Psoas muscle (tissue), 8 donors: ENCODE measurements around the gene PHF1. TPM values are rescaled to one million over a fixed set of nuclear protein-coding genes. Genes with fewer than 3 reads are reported as not detected.

Experiments used
- ATAC-seq, 4 donors: fragments of 200-7000 bp; cut with Tn5 transposase; one replicate each; pipeline ENCODE4 v1.9.1; 2020; ENCODE audit warnings: moderate library complexity in 3 of 4, mild to moderate bottlenecking in 2 of 4
- DNase-seq, 2 donors: peaks; one replicate each; pipeline ENCODE4 v3.0.0-alpha.2; 2020
- H3K27ac ChIP-seq: fragments of 200-600 bp; one replicate; pipeline ENCODE4 v1.8.0; 2022
- H3K27me3 ChIP-seq, 3 donors: fragments of 200-600 bp in 1 of 3; one replicate each; pipeline versions ENCODE4 v1.6.1 to v1.8.0; 2013 to 2022; ENCODE audit warnings: low read length in 2 of 3, mild to moderate bottlenecking in 2 of 3, moderate library complexity in 1 of 3; ENCODE audit not compliant: insufficient read depth in 3 of 3
- H3K36me3 ChIP-seq, 2 donors: fragments of 200-600 bp in 1 of 2; one replicate each; pipeline versions ENCODE4 v1.6.1 to v1.8.0; 2013 to 2022; ENCODE audit warnings: low read depth in 1 of 2, mild to moderate bottlenecking in 1 of 2, moderate library complexity in 1 of 2; ENCODE audit not compliant: insufficient read depth in 1 of 2
- H3K4me1 ChIP-seq: fragments of 200-600 bp; one replicate; pipeline ENCODE4 v1.8.0; 2022
- H3K4me3 ChIP-seq: fragments of 200-600 bp; one replicate; pipeline ENCODE4 v1.8.0; 2022; ENCODE audit warnings: mild to moderate bottlenecking
- H3K9me3 ChIP-seq: fragments of 200-600 bp; one replicate; pipeline ENCODE4 v1.8.0; 2022
- CTCF ChIP-seq: fragments of 200-600 bp; IDR thresholded peaks from one replicate; pipeline ENCODE4 v1.8.0; 2022; ENCODE audit warnings: antibody characterized with exemption
- WGBS, 3 donors: extraction: QIAGEN DNeasy Blood & Tissue Kit; methylation state at CpG; one replicate each; pipeline versions ENCODE4 v1.1.6 to v1.1.7; 2013; 5-methylcytosine and 5-hydroxymethylcytosine counted together
- intact Hi-C, 2 donors: fragments of 100-400 bp; cut with DNase I; formaldehyde crosslinking; loops; one replicate each; pipeline versions ENCODE4 v1.11.0 to v1.14.2; 2022
- polyA plus RNA-seq, 3 donors: library from polyadenylated mRNA; stranded (reverse); fragments of 200-250 nt; gene quantifications; one replicate each; pipeline ENCODE4 v1.2.3, GENCODE V29; 2013
- total RNA-seq, 4 donors: library from RNA; stranded (reverse); fragmentation: NEBNext Ultra II Directional in 2 of 4; extraction: Animal tissue kit (Norgen Biotek cat#: 25700) in 2 of 4; gene quantifications; one replicate each; pipeline versions ENCODE4 v1.2.1 to v1.2.4, GENCODE V29; 2021 to 2023
- donor health status: healthy with polysubstance abuse.
- donor health status: DM: no; HTN: no; CAD: no; lungs with moderate emphysema.
- donor health status: Bipolar disorder and iron deficiency.
- donor health status: healthy.
- donor health status: DM: yes; HTN: yes; CAD: no.
- donor health status: DM: no; HTN: no; CAD: no.
- donor health status: DM: no; HTN: no; CAD: no.
- donor health status: DM: yes; HTN: yes; CAD: no.

The PHF1 gene
- total and polyA plus RNA-seq, 7 donors: 40.5 to 84.8 (median 57.5) TPM

GRCh38 chr6:33380272-33380981 is 30.4 kb upstream of the PHF1 start:
- no peak for ATAC-seq
- DNase-seq: no peak
- Histone ChIP-seq H3K36me3 (no peaks in the 10 kb centered on the region), H3K4me1 (peaks cover 4% of the 10 kb centered on the region), H3K27ac (no peak overlapping the region), H3K4me3 (no peak overlapping the region), H3K27me3 (no peaks in the 10 kb centered on the region), H3K9me3 (no peaks in the 10 kb centered on the region)
- intact Hi-C loops: no loop called here
- 80 to 85% (median 80%) methylated on average over 2 of the region's 2 CpGs for WGBS, 3 donors
- TF ChIP-seq CTCF: no peak

- no peak for TF ChIP-seq CTCF
- Histone ChIP-seq H3K4me1 (no peaks in the 10 kb centered on the region), H3K9me3 (no peaks in the 10 kb centered on the region), H3K4me3 (no peak overlapping the region), H3K27me3 (no peaks in the 10 kb centered on the region), H3K36me3 (no peaks in the 10 kb centered on the region), H3K27ac (no peak overlapping the region)
- intact Hi-C loops: no loop called here
- DNase-seq: no peak
- WGBS, 3 donors: 67 to 76% (median 73%) methylated on average over 10 of the region's 10 CpGs
- no peak for ATAC-seq
Observed at GRCh38 chr6:33383427-33384185, 27.2 kb upstream of the PHF1 start.

- ATAC-seq (peak in 1 of 4 donors; percentile 46), DNase-seq (no peak)
- H3K4me3 ChIP-seq: no peak overlapping the region
- H3K27ac ChIP-seq: no peak overlapping the region
- intact Hi-C loops: no loop called here
- no peaks in the 10 kb centered on the region for H3K4me1 ChIP-seq
- TF ChIP-seq CTCF: no peak
- H3K27me3 ChIP-seq: no peaks in the 10 kb centered on the region
- no peaks in the 10 kb centered on the region for H3K9me3 ChIP-seq
- H3K36me3 ChIP-seq: no peaks in the 10 kb centered on the region
- WGBS, 3 donors: 22 to 39% (median 24%) methylated on average over 4 of the region's 4 CpGs
Observed at GRCh38 chr6:33384581-33385020, 26.2 kb upstream of the PHF1 start.

- no peak for ATAC-seq
- no peak for TF ChIP-seq CTCF
- 87 to 93% (median 88%) methylated on average over 2 of the region's 2 CpGs for WGBS, 3 donors
- no peak overlapping the region for H3K27ac ChIP-seq
- no peaks in the 10 kb centered on the region for H3K27me3 ChIP-seq
- H3K4me1 ChIP-seq: peaks cover 7% of the 10 kb centered on the region
- no peaks in the 10 kb centered on the region for H3K36me3 ChIP-seq
- H3K9me3 ChIP-seq: no peaks in the 10 kb centered on the region
- H3K4me3 ChIP-seq: no peak overlapping the region
- no peak for DNase-seq
- intact Hi-C loops: loop anchor here in 1 of 2 donors (2.0 to 5.0 kb wide), 2 partner anchors 37 to 65 kb away; partner anchors contain the start of gene ZBTB9
Observed at GRCh38 chr6:33390173-33390572, 20.6 kb upstream of the PHF1 start.
